Measurements from ENCODE around the gene WDR87.

The WDR87 gene

DNA sequence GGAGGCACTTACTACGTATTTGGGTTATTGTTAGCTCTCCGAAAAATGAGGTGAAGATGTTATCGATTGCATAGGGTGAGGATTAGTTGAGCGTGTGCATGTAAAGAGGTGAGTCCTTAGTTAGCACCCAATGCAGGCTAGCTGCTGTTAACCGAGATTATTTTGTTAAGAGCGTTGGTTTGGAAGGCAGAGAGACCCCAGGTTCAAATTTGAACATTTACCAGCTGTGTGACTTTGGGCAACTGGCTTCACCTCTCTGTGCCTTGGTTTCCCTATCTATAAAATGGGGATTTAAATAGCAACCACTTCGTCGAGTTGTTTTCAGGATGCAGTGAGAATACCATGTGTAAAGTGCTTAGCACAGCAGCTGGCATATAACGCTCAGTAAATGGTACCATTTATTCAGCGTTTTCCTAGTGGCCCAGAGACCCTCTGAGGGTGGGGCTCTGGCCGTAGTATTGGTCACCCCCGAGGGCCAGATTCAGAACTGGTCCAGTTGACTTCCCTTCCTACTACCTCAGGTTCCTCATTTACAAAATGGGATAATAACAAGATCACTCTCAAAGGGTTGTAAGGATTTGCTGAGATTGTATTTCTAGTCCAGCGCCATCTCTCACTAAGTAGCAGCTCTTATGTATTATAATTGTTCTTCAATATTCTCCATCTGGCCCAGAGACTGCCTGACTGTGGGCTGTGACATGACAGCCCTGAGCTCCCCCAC, 1.5 kb upstream of the WDR87 start:
- DNase-seq (ENCODE audit: low read depth): no peak
- TF ChIP-seq CTCF (IDR thresholded peaks at IDR 0.05; ENCODE audit: low read depth, low read length, missing control alignments): no peak
- in situ Hi-C loops (cut with HindIII; ENCODE audit: low sequenced_read_pairs): no loop called here
- peak overlapping the region; percentile 97 for H3K4me3 ChIP-seq (ENCODE audit: low read depth, low read length)

- peak; percentile 92 for DNase-seq (ENCODE audit: low read depth)
- TF ChIP-seq CTCF (IDR thresholded peaks at IDR 0.05; ENCODE audit: low read depth, low read length, missing control alignments): no peak
- in situ Hi-C loops (cut with HindIII; ENCODE audit: low sequenced_read_pairs): no loop called here
- peak within 1 kb of the TSS; percentile 97 for H3K4me3 ChIP-seq (ENCODE audit: low read depth, low read length)
Observed at GRCh38 chr19:37906869-37907734, 708 bp upstream of the WDR87 start, which contains the start of gene SIPA1L3. Gene SIPA1L3 (plus strand): TSS chr19:37907208. CDS start chr19:38081566, 174,358 bp downstream.

GRCh38 chr19:37903096-37903495, 3.3 kb downstream of the WDR87 start:
- H3K4me3 ChIP-seq (ENCODE audit: low read depth, low read length): no peak overlapping the region
- DNase-seq (ENCODE audit: low read depth): no peak
- in situ Hi-C loops (cut with HindIII; ENCODE audit: low sequenced_read_pairs): no loop called here
- no peak for TF ChIP-seq CTCF (IDR thresholded peaks at IDR 0.05; ENCODE audit: low read depth, low read length, missing control alignments)

DNA sequence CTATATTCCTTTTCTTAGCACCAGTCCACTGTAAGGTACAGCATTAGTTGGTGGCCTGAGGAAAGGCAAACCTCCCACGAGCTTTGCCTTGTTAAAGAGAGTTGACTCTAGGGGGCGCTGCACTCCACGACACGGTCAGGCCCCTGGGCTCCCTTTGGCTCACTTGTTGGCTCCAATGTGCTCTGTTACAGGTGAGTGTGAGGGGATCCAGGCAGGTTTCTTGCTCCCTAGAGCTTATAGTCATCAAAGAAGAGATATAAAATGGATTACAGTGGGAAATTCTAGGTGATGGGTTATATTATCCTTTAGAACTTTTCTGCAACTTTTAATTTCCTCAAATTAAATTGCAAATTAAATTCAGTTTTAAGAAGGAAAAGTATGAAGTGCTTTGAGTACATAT, 3.7 kb downstream of the WDR87 start:
- peak; percentile 87 for TF ChIP-seq CTCF (IDR thresholded peaks at IDR 0.05; ENCODE audit: low read depth, low read length, missing control alignments)
- peak; percentile 61 for DNase-seq (ENCODE audit: low read depth)
- H3K4me3 ChIP-seq (ENCODE audit: low read depth, low read length): no peak overlapping the region
- in situ Hi-C loops (cut with HindIII; ENCODE audit: low sequenced_read_pairs): no loop called here

DNA sequence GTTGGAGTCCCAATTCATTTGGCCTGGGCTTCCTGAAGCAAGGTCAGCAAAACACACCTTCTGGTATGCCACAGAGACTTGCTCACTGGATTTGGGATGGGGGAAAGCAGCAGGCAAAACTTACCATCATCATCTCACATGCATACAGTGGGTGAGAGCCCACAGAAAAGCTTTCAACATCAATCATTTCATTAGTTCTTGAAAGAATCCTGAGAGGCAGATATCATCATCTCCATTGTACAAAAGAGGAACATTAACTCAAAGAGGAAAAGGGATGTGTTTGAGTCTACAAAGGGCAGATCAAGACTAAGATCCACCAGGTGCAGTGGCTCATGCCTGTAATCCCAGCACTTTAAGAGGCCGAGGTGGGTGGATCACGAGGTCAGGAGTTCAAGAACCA, 6.4 kb downstream of the WDR87 start:
- DNase-seq (ENCODE audit: low read depth): no peak
- no peak for TF ChIP-seq CTCF (IDR thresholded peaks at IDR 0.05; ENCODE audit: low read depth, low read length, missing control alignments)
- no peak overlapping the region for H3K4me3 ChIP-seq (ENCODE audit: low read depth, low read length)
- in situ Hi-C loops (cut with HindIII; ENCODE audit: low sequenced_read_pairs): loop anchor here (10.0 kb wide), 1 partner anchor 355 kb away; the partner anchor contains the start of gene PPP1R14A

GRCh38 chr19:37899453-37899852, 6.9 kb downstream of the WDR87 start:
- in situ Hi-C loops (cut with HindIII; ENCODE audit: low sequenced_read_pairs): loop anchor here (10.0 kb wide), 1 partner anchor 355 kb away; the partner anchor contains the start of gene PPP1R14A
- TF ChIP-seq CTCF (IDR thresholded peaks at IDR 0.05; ENCODE audit: low read depth, low read length, missing control alignments): no peak

More at GRCh38 chr19:37899453-37899852, 6.9 kb downstream of the WDR87 start:
- DNase-seq (ENCODE audit: low read depth): no peak
- no peak overlapping the region for H3K4me3 ChIP-seq (ENCODE audit: low read depth, low read length)
